Right cardiac atrium (tissue), 5 donors: ENCODE data around the gene IFT81. TPM values are rescaled to one million over a fixed set of nuclear protein-coding genes. Genes with fewer than 3 reads are reported as not detected.
"Not testable (repeated sequence)": the region's sequence is repeated elsewhere in the genome, so short reads cannot be mapped to it uniquely, and the experiment has no call there.

ENCODE experiments used
- ATAC-seq, 2 donors: fragments of 200-7000 bp; cut with Tn5 transposase; one replicate each; pipeline versions ENCODE4 v1.8.0 to v1.9.1; 2020; ENCODE audit warnings: moderate library complexity in 2 of 2, mild to moderate bottlenecking in 1 of 2
- DNase-seq, 3 donors: peaks; one replicate each; pipeline ENCODE4 v3.0.0-alpha.2; 2020
- H3K27ac ChIP-seq: one replicate; pipeline ENCODE4 v1.5.1; 2013; ENCODE audit warnings: mild to moderate bottlenecking, low read length, control low read depth, moderate library complexity
- H3K27me3 ChIP-seq: one replicate; pipeline ENCODE4 v1.6.1; 2013; ENCODE audit not compliant: control insufficient read depth, insufficient read depth
- H3K4me1 ChIP-seq: one replicate; pipeline ENCODE4 v1.6.1; 2013; ENCODE audit warnings: low read length; ENCODE audit not compliant: control insufficient read depth, insufficient read depth
- H3K4me3 ChIP-seq: one replicate; pipeline ENCODE4 v1.5.1; 2013; ENCODE audit warnings: low read length, control low read depth
- H3K9me3 ChIP-seq: one replicate; pipeline ENCODE4 v1.6.1; 2013; ENCODE audit warnings: low read length; ENCODE audit not compliant: control insufficient read depth
- WGBS: extraction: QIAGEN DNeasy Blood & Tissue Kit; methylation state at CpG from one replicate; pipeline ENCODE4 v1.1.7; 2013; 5-methylcytosine and 5-hydroxymethylcytosine counted together
- intact Hi-C, 4 donors: fragments of 100-400 bp; cut with DNase I; formaldehyde crosslinking; loops; one replicate each; pipeline versions ENCODE4 v1.11.0 to v1.14.0; 2022 to 2023
- long read RNA-seq, 4 donors: library from polyadenylated mRNA; unstranded; transcript quantifications; one replicate each; pipeline ENCODE4 v2.0.0, GENCODE V29; 2020 to 2021
- polyA plus RNA-seq: library from polyadenylated mRNA; stranded (reverse); fragments of 200-250 nt; gene quantifications from one replicate; pipeline ENCODE4 v1.2.3, GENCODE V29; 2013
- total RNA-seq, 4 donors: library from RNA; stranded (reverse); fragmentation: NEBNext Ultra II Directional; extraction: Animal tissue kit (Norgen Biotek cat#: 25700); gene quantifications; one replicate each; pipeline ENCODE4 v1.2.1, GENCODE V29; 2021
- donor health status: healthy with polysubstance abuse.
- donor health status: DM: no; HTN: yes; CAD: no.
- donor health status: DM: no; HTN: no; CAD: no.
- donor health status: DM: no; HTN: yes; CAD: no; lungs with severe emphysema.
- donor health status: DM: yes; HTN: yes; CAD: no.

IFT81 gene
- total RNA-seq = 10 to 100 TPM in 3 of 4 donors, 1 to 10 TPM in 1; 9.6 to 14.9 (median 11.6) TPM
- polyA plus RNA-seq = 7.6 TPM
- long read RNA-seq, donor 1, transcript IFT81-201 (19 exons, 3,108 nt) = major isoform, 10 of 26 reads
- long read RNA-seq, donor 1, partial matches to known transcripts = 3 of 26 reads
- long read RNA-seq, donor 1, other reads (novel, unspliced or antisense) = 6 of 26 reads
- long read RNA-seq, donor 2, partial matches to known transcripts = 0 of 8 reads
- long read RNA-seq, donor 2, other reads (novel, unspliced or antisense) = 2 of 8 reads
- long read RNA-seq, donor 3, transcript IFT81-201 (19 exons, 3,108 nt) = minor isoform, 9 of 49 reads
- long read RNA-seq, donor 3, transcript IFT81-209 (19 exons, 2,710 nt) = major isoform, 10 of 49 reads
- long read RNA-seq, donor 3, partial matches to known transcripts = 18 of 49 reads
- long read RNA-seq, donor 3, other reads (novel, unspliced or antisense) = 11 of 49 reads
- long read RNA-seq, donor 4, transcript IFT81-201 (19 exons, 3,108 nt) = major isoform, 7 of 17 reads
- long read RNA-seq, donor 4, transcript IFT81-209 (19 exons, 2,710 nt) = major isoform, 7 of 17 reads
- long read RNA-seq, donor 4, partial matches to known transcripts = 1 of 17 reads
- long read RNA-seq, donor 4, other reads (novel, unspliced or antisense) = 2 of 17 reads

- intact Hi-C loops = loop anchor here in 1 of 4 donors (10.0 kb wide), 1 partner anchor 60 kb away; no protein-coding TSS in a partner anchor
- H3K9me3 ChIP-seq = no peaks in the 10 kb centered on the region
- peak; percentile 98 for ATAC-seq
- peak within 1 kb of the TSS; percentile 78 for H3K4me3 ChIP-seq
- WGBS = under 1% methylated on average over 61 of the region's 61 CpGs
- H3K4me1 ChIP-seq = peaks cover 2% of the 10 kb centered on the region
- peak; percentile 95 to 98 (median 98) for DNase-seq
- no peaks in the 10 kb centered on the region for H3K27me3 ChIP-seq
- H3K27ac ChIP-seq = peak within 1 kb of the TSS; percentile 85
Observed at GRCh38 chr12:110124269-110124995, at the start of gene IFT81. TSS of gene IFT81 (plus strand) at chr12:110124357. CDS start at chr12:110127381, 3,024 bp downstream.

- intact Hi-C loops = no loop called here
- H3K27ac ChIP-seq = no peak overlapping the region
- 100% methylated on average over 1 of the region's 1 CpG for WGBS
- no peaks in the 10 kb centered on the region for H3K9me3 ChIP-seq
- ATAC-seq = no peak
- no peaks in the 10 kb centered on the region for H3K4me1 ChIP-seq
- no peak for DNase-seq
- no peaks in the 10 kb centered on the region for H3K27me3 ChIP-seq
- no peak overlapping the region for H3K4me3 ChIP-seq
Observed at GRCh38 chr12:110075880-110076279, 48.3 kb upstream of the IFT81 start.

- 77% methylated on average over 4 of the region's 4 CpGs for WGBS
- ATAC-seq = no peak
- Histone ChIP-seq H3K27ac (no peak overlapping the region), H3K9me3 (no peaks in the 10 kb centered on the region), H3K4me1 (no peaks in the 10 kb centered on the region), H3K4me3 (no peak overlapping the region), H3K27me3 (no peaks in the 10 kb centered on the region)
- DNase-seq = no peak
- intact Hi-C loops = no loop called here
Observed at GRCh38 chr12:110077800-110078199, 46.4 kb upstream of the IFT81 start.

- 72% methylated on average over 24 of the region's 24 CpGs for WGBS
- Histone ChIP-seq H3K27me3 (no peaks in the 10 kb centered on the region), H3K9me3 (no peaks in the 10 kb centered on the region), H3K4me1 (no peaks in the 10 kb centered on the region), H3K27ac (no peak overlapping the region), H3K4me3 (no peak overlapping the region)
- DNase-seq = peak; percentile 37 to 83 (median 76)
- intact Hi-C loops = no loop called here
- peak; percentile 58 to 78 for ATAC-seq
Observed at GRCh38 chr12:110079477-110080400, 44.4 kb upstream of the IFT81 start.

- no peak for ATAC-seq
- WGBS = 91% methylated on average over 7 of the region's 7 CpGs
- Histone ChIP-seq H3K4me1 (no peaks in the 10 kb centered on the region), H3K27ac (no peak overlapping the region), H3K4me3 (no peak overlapping the region), H3K9me3 (no peaks in the 10 kb centered on the region), H3K27me3 (no peaks in the 10 kb centered on the region)
- intact Hi-C loops = no loop called here
- DNase-seq = no peak
Observed at GRCh38 chr12:110080410-110080809, 43.7 kb upstream of the IFT81 start.

- ATAC-seq (no peak), DNase-seq (no peak)
- Histone ChIP-seq H3K4me1 (no peaks in the 10 kb centered on the region), H3K27me3 (no peaks in the 10 kb centered on the region), H3K27ac (no peak overlapping the region), H3K9me3 (no peaks in the 10 kb centered on the region), H3K4me3 (no peak overlapping the region)
- intact Hi-C loops = no loop called here
- WGBS = 78% methylated on average over 4 of the region's 4 CpGs
Observed at GRCh38 chr12:110084314-110085015, 39.7 kb upstream of the IFT81 start.

- H3K4me3 ChIP-seq, H3K4me1 ChIP-seq, H3K27me3 ChIP-seq, DNase-seq, intact Hi-C loops, H3K27ac ChIP-seq, H3K9me3 ChIP-seq, ATAC-seq: not testable (repeated sequence)
- 78% methylated on average over 6 of the region's 6 CpGs for WGBS
Observed at GRCh38 chr12:110088216-110088615, 35.9 kb upstream of the IFT81 start.

- 82% methylated on average over 5 of the region's 5 CpGs for WGBS
- Histone ChIP-seq H3K9me3 (no peaks in the 10 kb centered on the region), H3K4me1 (no peaks in the 10 kb centered on the region), H3K4me3 (no peak overlapping the region), H3K27me3 (no peaks in the 10 kb centered on the region), H3K27ac (no peak overlapping the region)
- DNase-seq (no peak), ATAC-seq (peak; percentile 30)
- intact Hi-C loops = no loop called here
Observed at GRCh38 chr12:110088936-110089335, 35.2 kb upstream of the IFT81 start.

GRCh38 chr12:110090266-110091135, 33.7 kb upstream of the IFT81 start:
- Histone ChIP-seq H3K4me3 (no peak overlapping the region), H3K9me3 (no peaks in the 10 kb centered on the region), H3K4me1 (no peaks in the 10 kb centered on the region), H3K27me3 (no peaks in the 10 kb centered on the region), H3K27ac (no peak overlapping the region)
- no peak for ATAC-seq
- intact Hi-C loops = no loop called here
- no peak for DNase-seq
- WGBS = 72% methylated on average over 8 of the region's 8 CpGs
